Fibroblast of upper back skin (primary cell): ENCODE data around the gene B4GALT3.

Experiments
- DNase-seq: peaks from one replicate; pipeline ENCODE4 v3.0.0-alpha.2; 2013

B4GALT3 gene

GRCh38 chr1:161161652-161162051 lies 15.7 kb downstream of the B4GALT3 start:
- DNase-seq = no peak

GRCh38 chr1:161160671-161161145 lies 16.6 kb downstream of the B4GALT3 start:
- DNase-seq = no peak

GRCh38 chr1:161159913-161160243 lies 17.4 kb downstream of the B4GALT3 start:
- no peak for DNase-seq

- peak; percentile 88 for DNase-seq
These were observed 18.0 kb downstream of the B4GALT3 start, which contains the start of gene USP21 for GRCh38 chr1:161159087-161159912. Gene USP21, plus strand, starts transcription at chr1:161159500. Its CDS starts 1,141 bp downstream, at chr1:161160641.

GRCh38 chr1:161158316-161159010 lies 18.8 kb downstream of the B4GALT3 start:
- DNase-seq = no peak

GRCh38 chr1:161157867-161158266 lies 19.4 kb downstream of the B4GALT3 start:
- DNase-seq = no peak

GRCh38 chr1:161153682-161154337 lies 23.5 kb downstream of the B4GALT3 start, which contains the start of gene UFC1:
Gene UFC1, plus strand, starts transcription at chr1:161153978. Its CDS starts 20 bp downstream, at chr1:161153998.
- DNase-seq = peak; percentile 88

- DNase-seq = no peak
These were observed 24.1 kb downstream of the B4GALT3 start for GRCh38 chr1:161153176-161153575.

- DNase-seq = no peak
These were observed 31.5 kb downstream of the B4GALT3 start for GRCh38 chr1:161145832-161146231.

GRCh38 chr1:161140755-161141400 lies 36.4 kb downstream of the B4GALT3 start:
- DNase-seq = no peak

GRCh38 chr1:161139766-161140165 lies 37.5 kb downstream of the B4GALT3 start:
- peak; percentile 45 for DNase-seq

- DNase-seq = no peak
These were observed 38.9 kb downstream of the B4GALT3 start for GRCh38 chr1:161138431-161138830.

- DNase-seq = no peak
These were observed 39.4 kb downstream of the B4GALT3 start for GRCh38 chr1:161137881-161138280.

- DNase-seq = no peak
These were observed 44.0 kb downstream of the B4GALT3 start for GRCh38 chr1:161133220-161133740.

- peak; percentile 98 for DNase-seq
These were observed 44.7 kb downstream of the B4GALT3 start, which contains the start of gene DEDD for GRCh38 chr1:161132410-161133219. Gene DEDD, minus strand, starts transcription at chr1:161132667. Its CDS starts 8,205 bp downstream, at chr1:161124462.

GRCh38 chr1:161131523-161132409 lies 45.5 kb downstream of the B4GALT3 start:
- no peak for DNase-seq

GRCh38 chr1:161130266-161130665 lies 47.0 kb downstream of the B4GALT3 start:
- DNase-seq = no peak

GRCh38 chr1:161128591-161129420 lies 48.5 kb downstream of the B4GALT3 start:
- no peak for DNase-seq

GRCh38 chr1:161127649-161128048 lies 49.7 kb downstream of the B4GALT3 start:
- DNase-seq = no peak

GRCh38 chr1:161122967-161123366 lies 54.3 kb downstream of the B4GALT3 start:
- no peak for DNase-seq
